OCI-LY7 (cell line): Measurements from ENCODE around the gene GRK5.

Experiments used
- CTCF ChIP-seq: fragments of 200-600 bp; sonication (generic); conservative IDR thresholded peaks from 2 replicates; pipeline ENCODE4 v1.5.1; 2014; ENCODE audit warnings: mild to moderate bottlenecking, antibody characterized with exemption, low read length, moderate library complexity, mixed read lengths
- EZH2phosphoT487 ChIP-seq: fragments of 200-600 bp; sonication (generic); IDR thresholded peaks from 2 replicates; pipeline ENCODE4 v1.6.1; 2018; ENCODE audit warnings: low read depth, borderline replicate concordance, mild to moderate bottlenecking, mixed run types, antibody characterized with exemption, low read length, moderate library complexity, mixed read lengths

- no peak for TF ChIP-seq CTCF
- no peak for TF ChIP-seq EZH2phosphoT487
Observed at GRCh38 chr10:119250641-119251314, 43.4 kb downstream of the GRK5 start.
